Measurements from ENCODE around the gene ESR1.
A peak's percentile ranks its signal among the peaks of the same experiment; 100 is the strongest.

Gene ESR1

GRCh38 chr6:152091851-152092341 lies 284.4 kb downstream of the ESR1 start:
- H2BK5ac ChIP-seq (ENCODE audit: low read length) = no peak overlapping the region
- H3K79me2 ChIP-seq (ENCODE audit: control insufficient read depth, insufficient read depth, low read length) = no peaks in the 10 kb centered on the region
- no peaks in the 10 kb centered on the region for H3K79me1 ChIP-seq (ENCODE audit: low read length)
- no peak overlapping the region for H4K5ac ChIP-seq (ENCODE audit: low read length)
- no peak overlapping the region for H2BK15ac ChIP-seq (replicated peaks; ENCODE audit: low read depth)
- H2AK5ac ChIP-seq (ENCODE audit: low read length) = no peak overlapping the region
- H3K4ac ChIP-seq (ENCODE audit: low read depth, low read length) = no peak overlapping the region
- DNase-seq = no peak
- H3K4me3 ChIP-seq (ENCODE audit: low read length) = no peak overlapping the region
- H3K23ac ChIP-seq (ENCODE audit: low read length) = no peak overlapping the region
- no peak overlapping the region for H4K8ac ChIP-seq (ENCODE audit: low read depth, low read length)
- H3K9ac ChIP-seq (ENCODE audit: low read length) = no peak overlapping the region
- H3K27me3 ChIP-seq (ENCODE audit: insufficient read depth, low read length, poor library complexity) = no peaks in the 10 kb centered on the region
- H3K56ac ChIP-seq (ENCODE audit: low read length) = no peak overlapping the region
- H3K36me3 ChIP-seq (ENCODE audit: control insufficient read depth, insufficient read depth, low read length) = no peaks in the 10 kb centered on the region
- H3K4me1 ChIP-seq (ENCODE audit: control insufficient read depth, low read depth, low read length) = peaks cover 6% of the 10 kb centered on the region
- H3K4me2 ChIP-seq (ENCODE audit: low read length) = no peak overlapping the region
- H2BK120ac ChIP-seq (ENCODE audit: low read depth, low read length) = no peak overlapping the region
- WGBS (ENCODE audit: extremely low coverage, insufficient coverage, low lambda C conversion rate) = no CpG with 5 or more reads among the region's 4 CpGs
- H3K27ac ChIP-seq (ENCODE audit: low read depth, low read length) = no peak overlapping the region
- no peak overlapping the region for H3K18ac ChIP-seq (ENCODE audit: low read length)

- H3K27me3 ChIP-seq (ENCODE audit: insufficient read depth, low read length, poor library complexity) = no peaks in the 10 kb centered on the region
- H2BK15ac ChIP-seq (replicated peaks; ENCODE audit: low read depth) = no peak overlapping the region
- no peak overlapping the region for H3K23ac ChIP-seq (ENCODE audit: low read length)
- H3K36me3 ChIP-seq (ENCODE audit: control insufficient read depth, insufficient read depth, low read length) = no peaks in the 10 kb centered on the region
- no peak overlapping the region for H3K4me2 ChIP-seq (ENCODE audit: low read length)
- H4K5ac ChIP-seq (ENCODE audit: low read length) = no peak overlapping the region
- H4K8ac ChIP-seq (ENCODE audit: low read depth, low read length) = no peak overlapping the region
- H3K56ac ChIP-seq (ENCODE audit: low read length) = no peak overlapping the region
- H2BK120ac ChIP-seq (ENCODE audit: low read depth, low read length) = no peak overlapping the region
- H3K4me1 ChIP-seq (ENCODE audit: control insufficient read depth, low read depth, low read length) = peaks cover 6% of the 10 kb centered on the region
- H2BK5ac ChIP-seq (ENCODE audit: low read length) = no peak overlapping the region
- no peak overlapping the region for H3K4ac ChIP-seq (ENCODE audit: low read depth, low read length)
- H3K9ac ChIP-seq (ENCODE audit: low read length) = no peak overlapping the region
- no peaks in the 10 kb centered on the region for H3K79me2 ChIP-seq (ENCODE audit: control insufficient read depth, insufficient read depth, low read length)
- no peak overlapping the region for H3K4me3 ChIP-seq (ENCODE audit: low read length)
- WGBS (ENCODE audit: extremely low coverage, insufficient coverage, low lambda C conversion rate) = no CpG with 5 or more reads among the region's 6 CpGs
- no peak overlapping the region for H3K18ac ChIP-seq (ENCODE audit: low read length)
- no peaks in the 10 kb centered on the region for H3K79me1 ChIP-seq (ENCODE audit: low read length)
- H2AK5ac ChIP-seq (ENCODE audit: low read length) = no peak overlapping the region
- DNase-seq = peak; percentile 88
- no peak overlapping the region for H3K27ac ChIP-seq (ENCODE audit: low read depth, low read length)
Observed at GRCh38 chr6:152093711-152094110, 286.2 kb downstream of the ESR1 start.

GRCh38 chr6:152094276-152094675 lies 286.8 kb downstream of the ESR1 start:
- Histone ChIP-seq H3K27ac (ENCODE audit: low read depth, low read length) (no peak overlapping the region), H3K79me2 (ENCODE audit: control insufficient read depth, insufficient read depth, low read length) (no peaks in the 10 kb centered on the region), H2AK5ac (ENCODE audit: low read length) (no peak overlapping the region), H2BK5ac (ENCODE audit: low read length) (no peak overlapping the region), H3K79me1 (ENCODE audit: low read length) (no peaks in the 10 kb centered on the region), H3K23ac (ENCODE audit: low read length) (no peak overlapping the region), H3K4me1 (ENCODE audit: control insufficient read depth, low read depth, low read length) (peaks cover 6% of the 10 kb centered on the region), H3K27me3 (ENCODE audit: insufficient read depth, low read length, poor library complexity) (no peaks in the 10 kb centered on the region), H3K18ac (ENCODE audit: low read length) (no peak overlapping the region), H3K4me2 (ENCODE audit: low read length) (no peak overlapping the region), H4K5ac (ENCODE audit: low read length) (no peak overlapping the region), H2BK120ac (ENCODE audit: low read depth, low read length) (no peak overlapping the region), H3K56ac (ENCODE audit: low read length) (no peak overlapping the region), H3K9ac (ENCODE audit: low read length) (no peak overlapping the region), H3K4ac (ENCODE audit: low read depth, low read length) (no peak overlapping the region), H3K4me3 (ENCODE audit: low read length) (no peak overlapping the region), H4K8ac (ENCODE audit: low read depth, low read length) (no peak overlapping the region), H3K36me3 (ENCODE audit: control insufficient read depth, insufficient read depth, low read length) (no peaks in the 10 kb centered on the region), H2BK15ac (replicated peaks; ENCODE audit: low read depth) (no peak overlapping the region)
- no CpG with 5 or more reads among the region's 4 CpGs for WGBS (ENCODE audit: extremely low coverage, insufficient coverage, low lambda C conversion rate)
- no peak for DNase-seq

- H3K36me3 ChIP-seq (ENCODE audit: control insufficient read depth, insufficient read depth, low read length) = no peaks in the 10 kb centered on the region
- no peak overlapping the region for H3K4ac ChIP-seq (ENCODE audit: low read depth, low read length)
- no CpG with 5 or more reads among the region's 3 CpGs for WGBS (ENCODE audit: extremely low coverage, insufficient coverage, low lambda C conversion rate)
- peaks cover 6% of the 10 kb centered on the region for H3K4me1 ChIP-seq (ENCODE audit: control insufficient read depth, low read depth, low read length)
- no peak overlapping the region for H3K9ac ChIP-seq (ENCODE audit: low read length)
- no peak overlapping the region for H3K4me3 ChIP-seq (ENCODE audit: low read length)
- no peak overlapping the region for H3K56ac ChIP-seq (ENCODE audit: low read length)
- H3K23ac ChIP-seq (ENCODE audit: low read length) = no peak overlapping the region
- no peak overlapping the region for H2BK5ac ChIP-seq (ENCODE audit: low read length)
- no peaks in the 10 kb centered on the region for H3K79me1 ChIP-seq (ENCODE audit: low read length)
- peak; percentile 84 for DNase-seq
- no peaks in the 10 kb centered on the region for H3K79me2 ChIP-seq (ENCODE audit: control insufficient read depth, insufficient read depth, low read length)
- peak overlapping the region; percentile 3 for H2AK5ac ChIP-seq (ENCODE audit: low read length)
- no peak overlapping the region for H4K5ac ChIP-seq (ENCODE audit: low read length)
- H2BK15ac ChIP-seq (replicated peaks; ENCODE audit: low read depth) = no peak overlapping the region
- no peak overlapping the region for H3K4me2 ChIP-seq (ENCODE audit: low read length)
- H3K18ac ChIP-seq (ENCODE audit: low read length) = no peak overlapping the region
- no peak overlapping the region for H4K8ac ChIP-seq (ENCODE audit: low read depth, low read length)
- no peak overlapping the region for H2BK120ac ChIP-seq (ENCODE audit: low read depth, low read length)
- H3K27ac ChIP-seq (ENCODE audit: low read depth, low read length) = no peak overlapping the region
- H3K27me3 ChIP-seq (ENCODE audit: insufficient read depth, low read length, poor library complexity) = no peaks in the 10 kb centered on the region
Observed at GRCh38 chr6:152094992-152095592, 287.6 kb downstream of the ESR1 start.

GRCh38 chr6:152096863-152097496 lies 289.5 kb downstream of the ESR1 start:
- Histone ChIP-seq H3K23ac (ENCODE audit: low read length) (no peak overlapping the region), H2BK120ac (ENCODE audit: low read depth, low read length) (no peak overlapping the region), H2BK15ac (replicated peaks; ENCODE audit: low read depth) (no peak overlapping the region), H4K8ac (ENCODE audit: low read depth, low read length) (no peak overlapping the region), H3K36me3 (ENCODE audit: control insufficient read depth, insufficient read depth, low read length) (no peaks in the 10 kb centered on the region), H3K4me1 (ENCODE audit: control insufficient read depth, low read depth, low read length) (peaks cover 6% of the 10 kb centered on the region), H3K4me3 (ENCODE audit: low read length) (no peak overlapping the region), H3K27ac (ENCODE audit: low read depth, low read length) (no peak overlapping the region), H3K56ac (ENCODE audit: low read length) (no peak overlapping the region), H2AK5ac (ENCODE audit: low read length) (no peak overlapping the region), H3K79me1 (ENCODE audit: low read length) (no peaks in the 10 kb centered on the region), H3K18ac (ENCODE audit: low read length) (no peak overlapping the region), H2BK5ac (ENCODE audit: low read length) (no peak overlapping the region), H4K5ac (ENCODE audit: low read length) (no peak overlapping the region), H3K79me2 (ENCODE audit: control insufficient read depth, insufficient read depth, low read length) (no peaks in the 10 kb centered on the region), H3K27me3 (ENCODE audit: insufficient read depth, low read length, poor library complexity) (no peaks in the 10 kb centered on the region), H3K4me2 (ENCODE audit: low read length) (no peak overlapping the region), H3K4ac (ENCODE audit: low read depth, low read length) (no peak overlapping the region), H3K9ac (ENCODE audit: low read length) (no peak overlapping the region)
- no CpG with 5 or more reads among the region's 5 CpGs for WGBS (ENCODE audit: extremely low coverage, insufficient coverage, low lambda C conversion rate)
- DNase-seq = no peak
